IPS-20b (cell line): Measurements from ENCODE around the gene ABCG1.
A peak's percentile ranks its signal among the peaks of the same experiment; 100 is the strongest.

Experiments used
- H3K27ac ChIP-seq: one replicate; pipeline ENCODE4 v1.5.1; 2013; ENCODE audit warnings: low read length
- H3K27me3 ChIP-seq: 2 replicates; pipeline ENCODE4 v1.6.1; 2013; ENCODE audit warnings: mild to moderate bottlenecking, low read length, inconsistent platforms; ENCODE audit not compliant: insufficient read depth
- H3K36me3 ChIP-seq: 2 replicates; pipeline ENCODE4 v1.6.1; 2013; ENCODE audit warnings: low read depth, mild to moderate bottlenecking, inconsistent platforms, low read length, moderate library complexity; ENCODE audit not compliant: insufficient read depth
- H3K4me1 ChIP-seq: 2 replicates; pipeline ENCODE4 v1.6.1; 2013; ENCODE audit warnings: mild to moderate bottlenecking, control low read depth, inconsistent platforms, low read length, moderate library complexity; ENCODE audit not compliant: insufficient read depth
- H3K4me3 ChIP-seq: 2 replicates; pipeline ENCODE4 v1.5.1; 2013; ENCODE audit warnings: mild to moderate bottlenecking, low read length, inconsistent platforms
- H3K9ac ChIP-seq: 2 replicates; pipeline ENCODE4 v1.6.1; 2013; ENCODE audit warnings: low read depth, mild to moderate bottlenecking, inconsistent platforms, low read length, moderate library complexity
- H3K9me3 ChIP-seq: 2 replicates; pipeline ENCODE4 v1.6.1; 2013; ENCODE audit warnings: mild to moderate bottlenecking, low read depth, low read length, inconsistent platforms; ENCODE audit not compliant: insufficient read depth

The ABCG1 gene

DNA sequence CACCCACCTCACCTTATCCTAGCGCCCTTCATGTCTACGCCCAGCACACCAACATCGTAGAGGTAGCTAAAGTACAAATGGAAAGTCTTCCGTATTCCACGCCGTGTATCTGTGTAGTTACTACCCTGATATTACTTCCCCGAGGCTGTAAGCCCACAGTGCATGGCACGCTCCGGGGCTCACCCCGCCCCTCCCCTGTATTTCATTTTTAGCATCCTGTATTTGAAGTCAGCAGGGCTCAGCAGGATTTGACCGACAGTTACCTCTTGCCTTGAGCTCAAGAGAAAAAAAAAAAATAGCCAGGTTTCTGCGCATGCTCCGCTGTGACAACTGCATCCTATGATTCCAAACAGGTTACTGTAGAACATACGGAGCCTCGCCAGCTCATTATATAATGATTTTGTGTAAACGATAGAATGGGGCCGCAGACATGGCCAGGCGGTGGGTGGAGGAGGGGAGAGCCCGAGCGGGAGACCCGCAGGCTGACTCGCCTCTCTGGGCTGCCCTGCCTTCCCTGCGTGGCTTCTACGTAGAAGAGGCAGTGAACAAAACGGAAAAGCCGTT, 1.3 kb downstream of the ABCG1 start:
- Histone ChIP-seq H3K9ac (peak overlapping the region; percentile 68; the same call in 1 of the 2 replicates), H3K4me1 (peaks cover 2% of the 10 kb centered on the region; the same call in 1 of the 2 replicates), H3K27me3 (peaks cover 76% of the 10 kb centered on the region), H3K4me3 (peak overlapping the region; percentile 88), H3K27ac (no peak overlapping the region), H3K9me3 (peaks cover 9% of the 10 kb centered on the region; the same call in 1 of the 2 replicates), H3K36me3 (no peaks in the 10 kb centered on the region)

DNA sequence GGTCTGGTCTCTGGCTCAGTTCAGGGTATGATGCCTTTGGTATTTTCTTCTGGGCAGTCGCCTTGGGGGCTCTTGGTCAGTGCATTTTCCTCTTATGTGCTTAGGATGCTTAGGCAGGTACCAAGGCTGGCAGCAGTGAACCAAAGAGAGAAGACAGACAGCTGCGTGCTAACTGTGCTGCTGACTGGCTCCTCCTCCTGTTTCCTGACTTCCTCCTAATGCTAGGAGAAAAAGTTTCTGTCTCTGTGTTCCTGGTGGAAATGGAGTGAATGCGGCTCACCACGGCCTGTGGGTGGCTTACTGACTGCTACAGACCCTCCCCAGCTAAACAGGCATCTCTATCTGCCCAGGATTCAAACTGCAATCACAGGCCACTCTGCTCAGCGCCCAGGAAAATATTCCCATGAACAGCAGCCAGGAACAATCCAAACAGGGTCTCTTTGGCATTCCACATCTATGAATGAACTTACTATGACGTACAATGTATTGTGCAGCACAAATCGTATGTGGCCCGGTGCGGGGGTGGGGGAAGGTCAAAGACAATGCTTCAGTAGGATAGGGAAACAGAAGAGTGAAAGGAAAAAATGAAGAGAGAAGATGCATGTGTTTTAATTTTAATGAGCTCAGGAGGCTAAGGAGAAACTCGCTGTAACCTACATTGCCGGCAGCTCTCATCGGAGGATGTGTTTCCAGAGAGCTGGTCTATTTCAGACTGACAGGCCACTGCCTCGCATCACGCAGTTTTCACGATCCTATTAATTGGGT, 2.8 kb downstream of the ABCG1 start:
- Histone ChIP-seq H3K9ac (no peak overlapping the region), H3K36me3 (no peaks in the 10 kb centered on the region), H3K9me3 (no peaks in the 10 kb centered on the region), H3K27me3 (peaks cover 69% of the 10 kb centered on the region), H3K4me1 (peaks cover 2% of the 10 kb centered on the region; the same call in 1 of the 2 replicates), H3K4me3 (no peak overlapping the region), H3K27ac (no peak overlapping the region)

- H3K27ac ChIP-seq: no peak overlapping the region
Measured at GRCh38 chr21:42222386-42222785, 3.4 kb downstream of the ABCG1 start.

GRCh38 chr21:42222821-42223390, 4.0 kb downstream of the ABCG1 start:
- H3K4me3 ChIP-seq: no peak overlapping the region
- peaks cover 2% of the 10 kb centered on the region; the same call in 1 of the 2 replicates for H3K4me1 ChIP-seq
- no peak overlapping the region for H3K9ac ChIP-seq
- peaks cover 57% of the 10 kb centered on the region for H3K27me3 ChIP-seq
- H3K27ac ChIP-seq: no peak overlapping the region
- no peaks in the 10 kb centered on the region for H3K36me3 ChIP-seq
- H3K9me3 ChIP-seq: no peaks in the 10 kb centered on the region

More at GRCh38 chr21:42222386-42222785, 3.4 kb downstream of the ABCG1 start:
- H3K9ac ChIP-seq: no peak overlapping the region
- no peak overlapping the region for H3K4me3 ChIP-seq
- peaks cover 2% of the 10 kb centered on the region; the same call in 1 of the 2 replicates for H3K4me1 ChIP-seq
- peaks cover 63% of the 10 kb centered on the region for H3K27me3 ChIP-seq
- no peaks in the 10 kb centered on the region for H3K9me3 ChIP-seq
- H3K36me3 ChIP-seq: no peaks in the 10 kb centered on the region

GRCh38 chr21:42223826-42224575, 5.1 kb downstream of the ABCG1 start:
- Histone ChIP-seq H3K4me1 (no peaks in the 10 kb centered on the region), H3K36me3 (no peaks in the 10 kb centered on the region), H3K9ac (no peak overlapping the region), H3K27ac (no peak overlapping the region), H3K9me3 (no peaks in the 10 kb centered on the region), H3K4me3 (no peak overlapping the region), H3K27me3 (peaks cover 49% of the 10 kb centered on the region)

- no peak overlapping the region for H3K27ac ChIP-seq
- H3K4me1 ChIP-seq: no peaks in the 10 kb centered on the region
- H3K9ac ChIP-seq: no peak overlapping the region
- no peak overlapping the region for H3K4me3 ChIP-seq
- peaks cover 40% of the 10 kb centered on the region for H3K27me3 ChIP-seq
- H3K9me3 ChIP-seq: no peaks in the 10 kb centered on the region
- H3K36me3 ChIP-seq: no peaks in the 10 kb centered on the region
Measured at GRCh38 chr21:42225042-42225441, 6.1 kb downstream of the ABCG1 start.

DNA sequence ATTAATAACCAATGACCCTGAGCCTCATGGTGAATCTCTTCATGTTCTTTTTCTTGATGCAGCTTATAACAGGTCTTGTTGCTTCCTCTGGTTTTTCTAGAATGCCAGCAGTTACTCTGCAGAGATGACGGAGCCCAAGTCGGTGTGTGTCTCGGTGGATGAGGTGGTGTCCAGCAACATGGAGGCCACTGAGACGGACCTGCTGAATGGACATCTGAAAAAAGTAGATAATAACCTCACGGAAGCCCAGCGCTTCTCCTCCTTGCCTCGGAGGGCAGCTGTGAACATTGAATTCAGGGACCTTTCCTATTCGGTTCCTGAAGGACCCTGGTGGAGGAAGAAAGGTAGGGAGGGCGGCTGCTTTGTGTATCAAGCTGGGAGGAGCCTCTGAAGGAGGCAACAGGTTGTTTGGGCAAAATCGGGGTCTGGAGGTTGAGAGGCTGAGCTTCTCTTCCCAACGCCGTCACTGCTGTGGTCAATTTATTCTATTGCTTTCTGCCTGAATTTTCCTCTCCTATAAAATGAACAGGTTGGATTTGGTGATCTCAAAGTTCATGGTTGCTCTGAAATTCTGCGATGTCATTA, 6.7 kb downstream of the ABCG1 start:
- Histone ChIP-seq H3K4me3 (no peak overlapping the region), H3K36me3 (no peaks in the 10 kb centered on the region), H3K27me3 (peaks cover 34% of the 10 kb centered on the region), H3K4me1 (no peaks in the 10 kb centered on the region), H3K27ac (no peak overlapping the region), H3K9me3 (no peaks in the 10 kb centered on the region), H3K9ac (no peak overlapping the region)

DNA sequence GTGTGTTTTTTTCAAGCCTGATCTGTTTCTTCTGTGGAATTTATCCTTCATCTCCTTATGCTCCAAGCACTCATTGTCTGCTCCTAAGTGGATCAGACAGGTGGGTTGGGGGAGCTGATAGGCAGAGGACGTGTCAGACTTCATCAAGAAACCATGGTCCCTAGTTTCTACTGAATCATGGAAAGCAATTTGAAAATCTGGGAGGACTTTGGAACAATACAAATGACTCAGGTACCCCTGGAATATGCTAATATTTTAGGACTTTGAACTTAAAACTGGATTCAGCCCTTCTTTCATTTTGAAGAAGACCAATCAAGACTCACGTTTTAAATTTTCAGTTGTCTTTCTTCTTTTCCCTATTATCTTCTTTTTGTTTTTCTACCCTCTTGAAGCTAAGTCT, 7.7 kb downstream of the ABCG1 start:
- H3K36me3 ChIP-seq: no peaks in the 10 kb centered on the region
- peaks cover 24% of the 10 kb centered on the region; the same call in 1 of the 2 replicates for H3K27me3 ChIP-seq
- H3K4me1 ChIP-seq: no peaks in the 10 kb centered on the region
- H3K4me3 ChIP-seq: no peak overlapping the region
- no peak overlapping the region for H3K27ac ChIP-seq
- H3K9ac ChIP-seq: no peak overlapping the region
- no peaks in the 10 kb centered on the region for H3K9me3 ChIP-seq

GRCh38 chr21:42227909-42228708, 9.2 kb downstream of the ABCG1 start:
- Histone ChIP-seq H3K9me3 (no peaks in the 10 kb centered on the region), H3K27me3 (peaks cover 15% of the 10 kb centered on the region), H3K4me3 (no peak overlapping the region), H3K4me1 (no peaks in the 10 kb centered on the region), H3K27ac (no peak overlapping the region), H3K36me3 (no peaks in the 10 kb centered on the region), H3K9ac (no peak overlapping the region)

GRCh38 chr21:42228709-42229220, 9.8 kb downstream of the ABCG1 start:
- H3K27ac ChIP-seq: no peak overlapping the region
- H3K9ac ChIP-seq: no peak overlapping the region
- no peaks in the 10 kb centered on the region for H3K9me3 ChIP-seq
- H3K27me3 ChIP-seq: peaks cover 15% of the 10 kb centered on the region
- H3K36me3 ChIP-seq: no peaks in the 10 kb centered on the region
- no peaks in the 10 kb centered on the region; the same call in 1 of the 2 replicates for H3K4me1 ChIP-seq
- H3K4me3 ChIP-seq: no peak overlapping the region
